WI38 (cell line): ENCODE data around the gene VSTM4.

Experiments
- H3K4me3 ChIP-seq: 2 replicates; pipeline ENCODE4 v1.5.1; 2011; ENCODE audit warnings: low read depth, mild to moderate bottlenecking, control low read depth, low read length
- CTCF ChIP-seq: IDR thresholded peaks from 2 replicates; pipeline ENCODE4 v1.5.1; 2012; ENCODE audit warnings: low read depth, mild to moderate bottlenecking, control low read depth, low read length

VSTM4 gene

GRCh38 chr10:49144058-49144720, 28.9 kb upstream of the VSTM4 start:
- no peak overlapping the region for H3K4me3 ChIP-seq
- TF ChIP-seq CTCF = no peak

- no peak for TF ChIP-seq CTCF
These were observed 27.9 kb upstream of the VSTM4 start for GRCh38 chr10:49143249-49143648.

GRCh38 chr10:49141541-49142332, 26.4 kb upstream of the VSTM4 start:
- no peak overlapping the region for H3K4me3 ChIP-seq
- TF ChIP-seq CTCF = no peak

More at GRCh38 chr10:49143249-49143648, 27.9 kb upstream of the VSTM4 start:
- no peak overlapping the region for H3K4me3 ChIP-seq

- no peak overlapping the region for H3K4me3 ChIP-seq
- TF ChIP-seq CTCF = no peak
These were observed 25.2 kb upstream of the VSTM4 start for GRCh38 chr10:49140304-49141177.

- TF ChIP-seq CTCF = no peak
These were observed 24.5 kb upstream of the VSTM4 start for GRCh38 chr10:49139846-49140195.

GRCh38 chr10:49139028-49139845, 23.9 kb upstream of the VSTM4 start:
- no peak for TF ChIP-seq CTCF
- peak overlapping the region; percentile 25; the same call in 1 of the 2 replicates for H3K4me3 ChIP-seq

More at GRCh38 chr10:49139846-49140195, 24.5 kb upstream of the VSTM4 start:
- no peak overlapping the region for H3K4me3 ChIP-seq
